Stimulated activated CD4-positive, alpha-beta T cell treated with anti-CD3 and anti-CD28 coated beads, Interleukin-4, amount 100 ng/mL, for 4 hours (primary cell): ENCODE data around the gene DIMT1.

Experiments used
- DNase-seq, 2 experiments: peaks; one replicate each; pipeline ENCODE4 v3.0.0-alpha.2; 2020

The DIMT1 gene

GRCh38 chr5:62403411-62404250 lies at the start of gene DIMT1:
TSS of gene DIMT1 (minus strand) at chr5:62403905. CDS start at chr5:62403772, 133 bp downstream.
- DNase-seq, result peak; percentile 84 to 94

- no peak for DNase-seq
Measured at GRCh38 chr5:62450259-62450658, 46.6 kb upstream of the DIMT1 start.

- DNase-seq, result no peak
Measured at GRCh38 chr5:62448528-62448927, 44.8 kb upstream of the DIMT1 start.

- no peak for DNase-seq
Measured at GRCh38 chr5:62432621-62433064, 28.9 kb upstream of the DIMT1 start.

- no peak for DNase-seq
Measured at GRCh38 chr5:62431735-62432620, 28.3 kb upstream of the DIMT1 start.

- no peak for DNase-seq
Measured at GRCh38 chr5:62424763-62425162, 21.1 kb upstream of the DIMT1 start.

GRCh38 chr5:62421414-62421813 lies 17.7 kb upstream of the DIMT1 start:
- DNase-seq, result no peak

GRCh38 chr5:62419609-62420008 lies 15.9 kb upstream of the DIMT1 start:
- DNase-seq, result no peak

- no peak for DNase-seq
Measured at GRCh38 chr5:62418462-62419076, 14.9 kb upstream of the DIMT1 start.

GRCh38 chr5:62413711-62414110 lies 10.0 kb upstream of the DIMT1 start:
- DNase-seq, result no peak

- DNase-seq, result peak; percentile 96 to 99
Measured at GRCh38 chr5:62412549-62413329, 9.0 kb upstream of the DIMT1 start, which contains the start of gene IPO11. TSS of gene IPO11 (plus strand) at chr5:62412763. CDS start at chr5:62437280, 24,517 bp downstream.

GRCh38 chr5:62395210-62395950 lies 8.3 kb downstream of the DIMT1 start:
- no peak for DNase-seq

GRCh38 chr5:62386824-62387223 lies 16.9 kb downstream of the DIMT1 start:
- DNase-seq, result no peak

- no peak for DNase-seq
Measured at GRCh38 chr5:62385816-62386400, 17.8 kb downstream of the DIMT1 start.

- no peak for DNase-seq
Measured at GRCh38 chr5:62385131-62385530, 18.6 kb downstream of the DIMT1 start.

- DNase-seq, result no peak
Measured at GRCh38 chr5:62376064-62376463, 27.6 kb downstream of the DIMT1 start.

GRCh38 chr5:62375627-62376026 lies 28.1 kb downstream of the DIMT1 start:
- no peak for DNase-seq

- no peak for DNase-seq
Measured at GRCh38 chr5:62374090-62374489, 29.6 kb downstream of the DIMT1 start.

- no peak for DNase-seq
Measured at GRCh38 chr5:62373382-62373781, 30.3 kb downstream of the DIMT1 start.

- DNase-seq, result no peak
Measured at GRCh38 chr5:62372600-62372999, 31.1 kb downstream of the DIMT1 start.

- DNase-seq, result no peak
Measured at GRCh38 chr5:62371409-62371808, 32.3 kb downstream of the DIMT1 start.
